Gastrocnemius medialis (tissue), 4 donors: ENCODE measurements around the gene SASH3.

ENCODE experiments used
- POLR2A ChIP-seq, 2 donors: fragments of 450-650 bp; IDR thresholded peaks; one replicate each; pipeline ENCODE4 v1.6.1; 2017; ENCODE audit warnings: antibody characterized with exemption in 2 of 2, mild to moderate bottlenecking in 2 of 2, moderate library complexity in 2 of 2
- TF ChIP-seq, protein P1 (sequence below), 5 experiments: fragments of 450-650 bp in 3 of 5; fragments of 200-600 bp in 2 of 5; sonication (generic) in 2 of 5; IDR thresholded peaks in 4 of 5; conservative IDR thresholded peaks in 1 of 5; 1 replicate in 4 of 5; 2 replicates in 1 of 5; pipeline ENCODE4 v1.5.1; 2016 to 2019; ENCODE audit warnings: antibody characterized with exemption in 5 of 5, mild to moderate bottlenecking in 3 of 5, moderate library complexity in 3 of 5

- TF ChIP-seq, protein P1, sequence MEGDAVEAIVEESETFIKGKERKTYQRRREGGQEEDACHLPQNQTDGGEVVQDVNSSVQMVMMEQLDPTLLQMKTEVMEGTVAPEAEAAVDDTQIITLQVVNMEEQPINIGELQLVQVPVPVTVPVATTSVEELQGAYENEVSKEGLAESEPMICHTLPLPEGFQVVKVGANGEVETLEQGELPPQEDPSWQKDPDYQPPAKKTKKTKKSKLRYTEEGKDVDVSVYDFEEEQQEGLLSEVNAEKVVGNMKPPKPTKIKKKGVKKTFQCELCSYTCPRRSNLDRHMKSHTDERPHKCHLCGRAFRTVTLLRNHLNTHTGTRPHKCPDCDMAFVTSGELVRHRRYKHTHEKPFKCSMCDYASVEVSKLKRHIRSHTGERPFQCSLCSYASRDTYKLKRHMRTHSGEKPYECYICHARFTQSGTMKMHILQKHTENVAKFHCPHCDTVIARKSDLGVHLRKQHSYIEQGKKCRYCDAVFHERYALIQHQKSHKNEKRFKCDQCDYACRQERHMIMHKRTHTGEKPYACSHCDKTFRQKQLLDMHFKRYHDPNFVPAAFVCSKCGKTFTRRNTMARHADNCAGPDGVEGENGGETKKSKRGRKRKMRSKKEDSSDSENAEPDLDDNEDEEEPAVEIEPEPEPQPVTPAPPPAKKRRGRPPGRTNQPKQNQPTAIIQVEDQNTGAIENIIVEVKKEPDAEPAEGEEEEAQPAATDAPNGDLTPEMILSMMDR (IDR thresholded peaks at IDR 0.05 in 4 of 5, conservative IDR thresholded peaks at IDR 0.05 in 1 of 5): no peak
- TF ChIP-seq POLR2A (IDR thresholded peaks at IDR 0.05): no peak
Observed at GRCh38 chrX:129738466-129739308, 41.1 kb upstream of the SASH3 start, which contains the start of gene XPNPEP2.
